ENCODE results near the gene GPR65. TPM values are rescaled to one million over a fixed set of nuclear protein-coding genes. Genes with fewer than 3 reads are reported as not detected.

Gene GPR65
- total and polyA plus RNA-seq, 10 of the 15 experiments (the other 5 are each of a cell fraction or from before 2014, with no cell fraction given), result 4.4 to 14.7 (median 9.4) TPM

GRCh38 chr14:88034076-88034475 lies 29.1 kb downstream of the GPR65 start:
- Histone ChIP-seq H2AFZ (ENCODE audit: control insufficient read depth, low read depth, low read length) (no peak overlapping the region), H3K4me2 (ENCODE audit: control insufficient read depth, insufficient read depth) (no peak overlapping the region), H4K20me1 (ENCODE audit: control insufficient read depth, insufficient read depth) (no peaks in the 10 kb centered on the region), H3K9me3 (replicated peaks; ENCODE audit: control insufficient read depth, insufficient read depth, low read length) (no peaks in the 10 kb centered on the region), H3K27me3 (replicated peaks in 1 of 2; ENCODE audit: control insufficient read depth in 2 of 2, insufficient read depth in 2 of 2, low read length in 1 of 2) (no peaks in the 10 kb centered on the region), H3K79me2 (ENCODE audit: control insufficient read depth, insufficient read depth, low read length) (no peaks in the 10 kb centered on the region), H3K4me3 (no peak overlapping the region), H3K36me3 (ENCODE audit: control insufficient read depth in 2 of 2, insufficient read depth in 2 of 2, low read length in 1 of 2) (no peaks in the 10 kb centered on the region), H3K9ac (ENCODE audit: control insufficient read depth, insufficient read depth, low read length) (no peak overlapping the region), H3K27ac (ENCODE audit: control insufficient read depth, insufficient read depth) (no peak overlapping the region), H3K4me1 (ENCODE audit: control insufficient read depth, insufficient read depth, low read length) (no peaks in the 10 kb centered on the region)
- ATAC-seq, result no peak
- CTCF ChIA-PET, result no interaction called here
- no peak for FAIRE-seq
- in situ Hi-C loops (cut with MboI) (no loop called here), intact Hi-C loops (cut with micrococcal nuclease; ENCODE audit: unreplicated experiment) (no loop called here)
- TF ChIP-seq MYB (IDR thresholded peaks at IDR 0.05; ENCODE audit: borderline replicate concordance, low read depth, low read length) (no peak), MTA3 (IDR thresholded peaks at IDR 0.05; ENCODE audit: borderline replicate concordance, low read length) (no peak), FOS (IDR thresholded peaks at IDR 0.05; ENCODE audit: borderline replicate concordance, extremely low read depth, insufficient read length) (no peak), HDAC6 (IDR thresholded peaks at IDR 0.05; ENCODE audit: unreplicated experiment) (no peak), ZBTB40 (IDR thresholded peaks at IDR 0.05; ENCODE audit: borderline replicate concordance) (no peak), SRF (IDR thresholded peaks at IDR 0.05; ENCODE audit: low read depth in 2 of 2, low read length in 2 of 2) (no peak), ESRRA (IDR thresholded peaks at IDR 0.05; ENCODE audit: low read length) (no peak), SMAD1 (IDR thresholded peaks at IDR 0.05; ENCODE audit: low read depth, partially characterized antibody) (no peak), EED (IDR thresholded peaks at IDR 0.05; ENCODE audit: low read depth) (no peak), SREBF2 (IDR thresholded peaks at IDR 0.05; ENCODE audit: low read length) (no peak), KLF5 (IDR thresholded peaks at IDR 0.05; ENCODE audit: partially characterized antibody) (no peak), IRF5 (IDR thresholded peaks at IDR 0.05; ENCODE audit: borderline replicate concordance) (no peak), SUZ12 (IDR thresholded peaks at IDR 0.05; ENCODE audit: unreplicated experiment) (no peak)
- WGBS (ENCODE audit: insufficient coverage, insufficient replicate concordance, low lambda C conversion rate, missing lambda C conversion rate), result 0% methylated on average over 2 of the region's 2 CpGs
- POLR2A ChIA-PET, result no interaction called here
- no TSS peak for BruUV-seq (replicated peaks)
- RAD21 ChIA-PET (ENCODE audit: unreplicated experiment), result no interaction called here
- no peak for DNase-seq (ENCODE audit: low read depth, low spot score)
- SMC1A ChIA-PET (ENCODE audit: uncharacterized antibody, unreplicated experiment), result no interaction called here

All from GM12878 (cell line).